ENCODE data around the gene FCHSD1. TPM values are rescaled to one million over a fixed set of nuclear protein-coding genes. Genes with fewer than 3 reads are reported as not detected.

The FCHSD1 gene
- total and polyA plus RNA-seq, 12 donors: 1.2 to 6.8 (median 2.8) TPM

- Histone ChIP-seq H3K36me3 (peaks cover 0 to 5% (median 0%) of the 10 kb centered on the region in 9 donors), H3K27me3 (no peaks in the 10 kb centered on the region), H3K27ac (peak overlapping the region in 1 of 10 donors; percentile 88), H3K4me1 (peaks cover 2 to 99% (median 49%) of the 10 kb centered on the region in 9 donors), H3K9me3 (no peaks in the 10 kb centered on the region), H3K4me3 (no peak overlapping the region)
- no peak for TF ChIP-seq CTCF (IDR thresholded peaks at IDR 0.05)
- intact Hi-C loops (cut with DNase I): no loop called here
- ATAC-seq: no peak
- DNase-seq: no peak
- 76 to 78% methylated on average over 1 of the region's 1 CpG for WGBS, 2 donors
These were observed 42.7 kb downstream of the FCHSD1 start for GRCh38 chr5:141608557-141608956.

GRCh38 chr5:141608046-141608445, 43.2 kb downstream of the FCHSD1 start:
- Histone ChIP-seq H3K27me3 (no peaks in the 10 kb centered on the region), H3K9me3 (no peaks in the 10 kb centered on the region), H3K4me1 (peaks cover 2 to 99% (median 48%) of the 10 kb centered on the region in 9 donors), H3K36me3 (peaks cover 0 to 5% (median 0%) of the 10 kb centered on the region in 9 donors), H3K27ac (peak overlapping the region in 1 of 10 donors; percentile 88), H3K4me3 (no peak overlapping the region)
- DNase-seq: no peak
- 69 to 71% methylated on average over 2 of the region's 2 CpGs for WGBS, 2 donors
- no peak for ATAC-seq
- no peak for TF ChIP-seq CTCF (IDR thresholded peaks at IDR 0.05)
- intact Hi-C loops (cut with DNase I): no loop called here

- Histone ChIP-seq H3K4me3 (peak overlapping the region in 1 of 10 donors; percentile 28), H3K4me1 (peaks cover 2 to 97% (median 44%) of the 10 kb centered on the region in 9 donors), H3K36me3 (peaks cover 0 to 5% (median 0%) of the 10 kb centered on the region in 9 donors), H3K27ac (peak overlapping the region; percentile 5 to 88 (median 75)), H3K9me3 (no peaks in the 10 kb centered on the region), H3K27me3 (no peaks in the 10 kb centered on the region)
- DNase-seq (peak in 1 of 2 donors; percentile 65), ATAC-seq (peak; percentile 68 to 89 (median 84))
- TF ChIP-seq CTCF (IDR thresholded peaks at IDR 0.05): no peak
- intact Hi-C loops (cut with DNase I): no loop called here
- 39 to 62% methylated on average over 6 of the region's 6 CpGs for WGBS, 2 donors
These were observed 45.5 kb downstream of the FCHSD1 start for GRCh38 chr5:141605523-141606277.

GRCh38 chr5:141603923-141604717, 47.1 kb downstream of the FCHSD1 start:
- Histone ChIP-seq H3K4me3 (peak overlapping the region in 1 of 10 donors; percentile 10), H3K4me1 (peaks cover 2 to 97% (median 56%) of the 10 kb centered on the region in 9 donors), H3K9me3 (no peaks in the 10 kb centered on the region), H3K36me3 (peaks cover 0 to 5% (median 0%) of the 10 kb centered on the region in 9 donors), H3K27me3 (no peaks in the 10 kb centered on the region), H3K27ac (peak overlapping the region; percentile 12 to 88 (median 75))
- intact Hi-C loops (cut with DNase I): no loop called here
- 54 to 67% methylated on average over 6 of the region's 6 CpGs for WGBS, 2 donors
- no peak for TF ChIP-seq CTCF (IDR thresholded peaks at IDR 0.05)
- DNase-seq (peak in 1 of 2 donors; percentile 62), ATAC-seq (peak; percentile 76 to 97 (median 86))

Measured in heart right ventricle (tissue), 16 donors.